Measurements from ENCODE around the gene POLR2E.

GRCh38 chr19:1115646-1116420 lies 20.7 kb upstream of the POLR2E start:
- TF ChIP-seq CTCF (IDR thresholded peaks at IDR 0.05) (no peak), POLR2A (IDR thresholded peaks at IDR 0.05) (no peak)
